ENCODE results near the gene ZNF814.
"Not testable (repeated sequence)": the region's sequence is repeated elsewhere in the genome, so short reads cannot be mapped to it uniquely, and the experiment has no call there.

ZNF814 gene

GRCh38 chr19:57815247-57816075 is 73.4 kb downstream of the ZNF814 start:
- DNase-seq: no peak

GRCh38 chr19:57814505-57815246 is 74.2 kb downstream of the ZNF814 start, which contains the start of gene ZNF552:
ZNF552 (minus strand) TSS chr19:57814913; CDS start chr19:57814743, 170 bp downstream.
- peak; percentile 51 to 92 (median 66) for DNase-seq

- no peak for DNase-seq
These were observed 74.8 kb downstream of the ZNF814 start for GRCh38 chr19:57813919-57814504.

GRCh38 chr19:57812975-57813820 is 75.6 kb downstream of the ZNF814 start:
- DNase-seq: peak in 1 of 5 experiments; percentile 21

- peak in 1 of 5 experiments; percentile 57 for DNase-seq
These were observed 76.6 kb downstream of the ZNF814 start for GRCh38 chr19:57812226-57812625.

- DNase-seq: not testable (repeated sequence)
These were observed 78.2 kb downstream of the ZNF814 start for GRCh38 chr19:57810410-57811295.

GRCh38 chr19:57807541-57807940 is 81.3 kb downstream of the ZNF814 start:
- DNase-seq: no peak

GRCh38 chr19:57803594-57804325 is 85.1 kb downstream of the ZNF814 start:
- DNase-seq: no peak

GRCh38 chr19:57803265-57803593 is 85.6 kb downstream of the ZNF814 start:
- no peak for DNase-seq

- no peak for DNase-seq
These were observed 86.6 kb downstream of the ZNF814 start for GRCh38 chr19:57802269-57802668.

- no peak for DNase-seq
These were observed 88.1 kb downstream of the ZNF814 start for GRCh38 chr19:57800696-57801095.
